H1 (cell line): ENCODE measurements around the gene ULK2. TPM values are rescaled to one million over a fixed set of nuclear protein-coding genes. Genes with fewer than 3 reads are reported as not detected.

Source experiments
- FOSL1 ChIP-seq: IDR thresholded peaks from 2 replicates; pipeline ENCODE4 v1.6.1; 2011; ENCODE audit warnings: mild to moderate bottlenecking, low read depth, low read length, moderate library complexity; ENCODE audit not compliant: insufficient read depth
- RFX5 ChIP-seq: IDR thresholded peaks from 2 replicates; pipeline ENCODE4 v1.6.1; 2011; ENCODE audit warnings: low read depth, low read length, improper control_type of control experiment, borderline replicate concordance
- SRF ChIP-seq: IDR thresholded peaks from 2 replicates; pipeline ENCODE4 v1.6.1; 2011; ENCODE audit warnings: mild to moderate bottlenecking, low read depth, low read length, moderate library complexity
- polyA plus RNA-seq, 7 experiments: library from polyadenylated mRNA; depleted of rRNA in 3 of 7; stranded (reverse) in 5 of 7; unstranded in 2 of 7; fragments of >200 nt in 5 of 7; fragments of 200-250 nt in 2 of 7; gene quantifications; 1 replicate in 5 of 7; 2 replicates in 1 of 7; 4 replicates in 1 of 7; pipeline versions ENCODE4 v1.2.1 to v1.2.3, GENCODE V29; 2011 to 2013; ENCODE audit warnings: missing spikeins in 2 of 7, mixed read lengths in 2 of 7
- total RNA-seq: library from RNA; stranded (reverse); fragmentation: NEBNext Ultra II Directional; extraction: Animal tissue kit (Norgen Biotek cat#: 25700); gene quantifications from 2 replicates; pipeline ENCODE4 v1.2.1, GENCODE V29; 2021

The ULK2 gene
- total and polyA plus RNA-seq, 2 of the 8 experiments (the other 6 are each of a cell fraction or from before 2014, with no cell fraction given): 5.3 to 9.8 TPM

GRCh38 chr17:19724501-19725420 lies 143.0 kb downstream of the ULK2 start (continued):
- TF ChIP-seq SRF (no peak), RFX5 (no peak), FOSL1 (no peak)
